ENCODE data around the gene QPRT.
"Not testable (repeated sequence)": the region's sequence is repeated elsewhere in the genome, so short reads cannot be mapped to it uniquely, and the experiment has no call there.

QPRT gene

DNA sequence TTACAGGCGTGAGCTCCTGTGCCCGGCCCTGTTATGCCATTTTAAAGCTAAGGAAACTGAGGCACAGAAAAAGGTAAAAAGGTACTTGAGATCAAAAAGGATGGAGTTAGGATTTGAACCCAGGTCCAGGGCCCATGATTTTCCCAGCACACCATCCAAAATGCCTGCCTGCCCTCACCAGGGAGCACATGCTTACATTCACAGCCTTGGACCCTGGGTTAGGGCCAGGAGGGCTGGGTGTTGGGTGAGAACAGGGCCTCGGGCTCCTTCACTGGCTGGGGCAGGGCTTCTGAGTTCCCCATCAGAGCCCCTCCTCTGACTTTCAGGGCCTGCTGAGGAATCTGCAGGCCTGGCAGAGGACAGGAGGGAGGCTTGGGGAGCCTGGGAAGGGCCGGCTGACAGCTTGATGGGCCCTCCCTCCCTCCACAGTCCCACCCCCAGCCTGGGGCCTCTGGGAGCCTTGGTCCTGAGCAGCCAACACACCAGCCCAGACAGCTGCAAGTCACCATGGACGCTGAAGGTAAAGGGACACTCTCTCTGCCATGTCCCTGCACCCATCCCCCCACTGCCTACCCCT, at the start of gene QPRT:
Gene QPRT (plus strand): TSS at position 490 of the 577 bp plus-strand sequence. CDS start 18 bp downstream, at position 508.
- peak in 31 of 51 donors; percentile 10 to 67 (median 43) for DNase-seq

DNA sequence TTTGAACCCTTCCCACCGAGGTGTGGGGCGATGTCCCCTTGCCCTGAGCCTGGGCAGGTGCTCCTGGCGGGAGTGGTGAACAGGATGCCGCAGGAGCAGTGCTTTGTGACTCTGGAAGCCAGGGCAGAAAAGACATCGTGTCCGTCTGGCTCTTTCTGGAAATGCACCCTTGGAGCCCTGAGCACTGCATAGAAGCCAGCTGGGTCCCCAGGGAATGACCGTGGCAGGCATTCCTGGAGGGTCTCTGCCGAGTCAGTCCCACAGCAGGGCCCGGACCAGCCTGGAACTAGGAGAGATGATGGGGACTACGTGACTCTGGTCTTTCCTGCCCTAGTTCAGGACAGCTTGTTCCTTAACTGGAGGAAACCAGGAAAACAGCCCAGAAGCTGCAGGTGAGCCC, 49.7 kb upstream of the QPRT start:
- not testable (repeated sequence) for DNase-seq

DNA sequence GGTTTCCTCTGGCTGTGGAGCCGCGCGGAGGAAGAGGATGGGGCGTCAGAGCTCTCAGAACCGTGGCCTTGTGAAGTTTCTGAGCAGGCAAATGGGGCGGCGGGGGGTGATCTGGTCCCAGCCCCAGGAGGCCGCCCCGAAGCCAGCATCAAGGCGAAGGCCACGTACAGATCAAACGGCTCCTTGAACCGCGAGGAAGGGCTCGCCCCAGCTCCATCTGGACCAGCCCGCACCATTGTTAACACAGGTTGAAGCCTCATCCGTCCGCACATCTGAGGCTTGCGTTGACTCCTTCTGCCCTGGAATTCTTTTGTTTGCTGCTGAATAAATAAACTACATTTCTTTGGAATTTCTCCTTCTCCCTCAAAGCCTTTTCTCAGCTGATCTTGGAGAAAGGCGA, 47.3 kb upstream of the QPRT start:
- DNase-seq, result not testable (repeated sequence)

DNA sequence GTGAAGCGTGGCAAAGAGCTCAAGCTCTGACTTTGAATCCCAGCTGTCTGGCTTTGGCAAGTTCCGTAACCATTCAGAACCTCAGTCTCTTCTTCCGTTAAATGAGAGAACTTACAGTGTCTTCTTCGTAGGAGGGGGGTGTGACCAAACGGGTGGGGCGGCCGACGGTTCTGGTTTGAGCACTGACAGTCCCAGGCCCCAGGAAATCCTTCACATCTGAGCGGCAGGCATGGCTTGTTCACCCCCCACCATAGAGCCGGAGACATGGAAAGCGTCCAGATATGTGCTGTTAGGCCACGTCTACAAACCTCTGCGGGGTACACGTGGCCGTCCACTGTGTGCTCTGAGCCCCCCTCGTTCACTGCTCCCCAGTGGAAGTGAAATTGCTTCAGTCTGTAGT, 43.1 kb upstream of the QPRT start:
- not testable (repeated sequence) for DNase-seq

DNA sequence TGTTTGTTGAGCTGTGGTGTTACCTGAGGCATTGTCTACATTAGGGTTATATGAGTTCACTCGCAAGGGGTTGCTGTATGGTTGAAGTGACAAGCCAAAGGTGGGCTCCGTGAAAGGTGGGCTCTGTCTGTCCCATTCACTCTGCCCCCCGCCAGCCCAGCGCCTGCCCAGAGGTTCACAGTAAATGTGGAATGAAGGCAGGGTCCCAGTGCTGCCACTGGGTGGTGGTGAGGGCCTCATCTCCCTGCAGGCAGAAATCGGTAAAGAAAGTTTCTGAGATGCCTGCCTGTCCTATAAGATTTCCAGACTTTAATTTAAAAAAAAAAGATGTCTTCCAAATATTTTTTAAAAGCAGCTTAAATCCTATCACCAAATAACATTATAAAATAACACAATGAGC, 42.6 kb upstream of the QPRT start:
- not testable (repeated sequence) for DNase-seq

DNA sequence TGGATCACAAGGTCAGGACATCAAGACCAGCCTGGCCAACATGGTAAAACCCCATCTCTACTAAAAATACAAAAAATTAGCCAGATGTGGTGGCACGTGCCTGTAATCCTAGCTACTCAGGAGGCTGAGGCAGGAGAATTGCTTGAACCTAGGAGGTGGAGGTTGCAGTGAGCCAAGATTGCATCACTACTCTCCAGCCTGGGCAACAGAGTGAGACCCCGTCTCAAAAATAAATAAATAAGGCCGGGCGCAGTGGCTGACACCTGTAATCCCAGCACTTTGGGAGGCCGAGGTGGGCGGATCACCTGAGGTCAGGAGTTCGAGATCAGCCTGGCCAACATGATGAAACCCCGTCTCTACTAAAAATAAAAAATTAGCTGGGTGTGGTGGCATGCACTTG, 40.2 kb upstream of the QPRT start:
- not testable (repeated sequence) for DNase-seq

DNA sequence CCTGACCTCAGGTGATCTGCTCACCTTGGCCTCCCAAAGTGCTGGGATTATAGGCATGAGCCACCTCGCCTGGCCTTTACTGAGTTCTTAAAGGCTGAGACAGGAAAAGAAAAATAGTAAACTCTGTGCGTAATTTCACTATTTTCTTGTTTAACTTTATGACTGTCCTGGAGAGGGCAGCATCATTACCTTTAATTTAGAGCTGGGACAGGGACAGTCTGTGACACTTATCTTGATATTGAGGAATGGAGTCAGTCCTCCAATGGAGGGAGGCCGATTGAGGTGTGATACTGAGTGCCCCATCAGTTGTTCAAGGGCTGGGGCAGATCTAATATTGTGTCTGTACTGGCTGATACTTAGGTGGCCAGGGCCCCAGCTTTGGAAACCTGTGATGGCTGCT, 37.4 kb upstream of the QPRT start:
- DNase-seq, result no peak

DNA sequence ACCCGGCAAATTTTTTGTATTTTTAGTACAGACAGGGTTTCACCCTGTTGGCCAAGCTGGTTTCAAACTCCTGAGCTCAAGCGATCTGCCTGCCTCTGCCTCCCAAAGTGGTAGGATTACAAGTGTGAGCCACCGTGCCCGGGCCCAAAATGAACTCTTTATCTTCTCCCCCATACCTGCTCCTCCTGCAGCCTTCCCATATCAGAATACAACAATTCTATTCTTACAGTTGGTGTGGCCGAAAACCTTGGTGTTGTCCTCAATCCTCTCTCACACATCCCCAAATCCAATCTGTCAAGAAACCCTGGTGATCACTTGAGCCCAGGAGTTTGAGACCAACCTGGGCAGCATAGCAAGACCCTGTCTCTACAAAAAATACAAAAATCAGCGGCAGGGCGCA, 35.4 kb upstream of the QPRT start:
- DNase-seq, result no peak

DNA sequence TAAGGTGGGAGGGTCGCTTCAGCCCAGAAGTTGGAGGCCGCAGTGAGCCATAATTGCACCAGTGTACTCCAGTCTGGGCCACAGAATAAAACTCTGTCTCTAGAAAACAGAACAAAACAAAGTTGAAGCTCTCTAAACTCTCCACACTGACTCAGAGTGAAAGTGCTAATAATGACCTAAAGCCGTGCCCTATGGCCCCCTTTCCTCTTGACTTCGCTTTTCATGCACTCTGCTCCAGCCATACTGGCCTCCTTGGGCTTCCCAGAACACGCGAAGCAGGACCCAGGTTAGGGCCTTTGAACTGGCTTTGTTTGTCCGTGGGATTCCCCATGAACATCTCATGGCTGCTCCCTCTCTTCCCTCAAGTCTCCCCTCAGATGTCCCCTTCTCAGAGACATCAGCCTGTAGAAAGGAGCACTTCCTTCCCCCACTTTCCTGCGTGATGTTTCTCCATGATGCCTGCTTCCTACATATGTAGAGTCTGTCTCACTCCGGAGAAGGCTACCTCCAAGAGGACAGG, 34.6 kb upstream of the QPRT start:
- DNase-seq, result no peak

DNA sequence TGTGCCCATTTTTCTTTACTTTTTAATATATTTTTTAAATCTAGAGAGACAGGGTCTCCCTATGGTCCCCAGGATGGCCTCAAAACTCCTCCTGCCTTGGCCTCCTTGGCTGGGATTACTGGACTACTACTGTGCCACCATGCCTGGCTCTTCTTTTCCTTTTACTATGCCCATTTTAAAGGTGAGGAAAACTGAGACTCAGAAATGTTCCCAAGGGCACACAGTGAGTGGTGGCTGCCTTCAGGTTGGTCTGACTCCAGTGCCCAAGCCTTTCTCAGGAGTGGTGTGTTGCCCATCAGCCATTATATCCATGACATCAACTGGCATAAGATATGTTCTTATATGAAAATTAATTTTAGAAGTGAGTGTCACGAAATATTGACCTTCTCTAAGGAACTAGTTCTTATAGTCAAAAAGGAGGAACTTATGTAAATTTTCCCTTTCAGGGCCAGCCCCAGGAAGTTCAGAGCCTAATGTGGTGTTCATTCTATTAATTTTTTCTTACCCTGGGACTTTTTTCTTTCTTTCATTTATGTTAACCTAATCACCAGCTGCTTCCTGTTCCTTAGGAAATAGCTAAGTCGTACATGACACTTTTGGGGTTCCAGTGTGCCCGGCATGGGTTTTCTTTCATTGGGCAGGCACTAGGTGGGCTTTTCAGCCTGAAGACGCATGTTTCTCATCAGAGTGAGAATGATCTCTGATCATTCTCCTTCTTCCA, 33.8 kb upstream of the QPRT start:
- no peak for DNase-seq

DNA sequence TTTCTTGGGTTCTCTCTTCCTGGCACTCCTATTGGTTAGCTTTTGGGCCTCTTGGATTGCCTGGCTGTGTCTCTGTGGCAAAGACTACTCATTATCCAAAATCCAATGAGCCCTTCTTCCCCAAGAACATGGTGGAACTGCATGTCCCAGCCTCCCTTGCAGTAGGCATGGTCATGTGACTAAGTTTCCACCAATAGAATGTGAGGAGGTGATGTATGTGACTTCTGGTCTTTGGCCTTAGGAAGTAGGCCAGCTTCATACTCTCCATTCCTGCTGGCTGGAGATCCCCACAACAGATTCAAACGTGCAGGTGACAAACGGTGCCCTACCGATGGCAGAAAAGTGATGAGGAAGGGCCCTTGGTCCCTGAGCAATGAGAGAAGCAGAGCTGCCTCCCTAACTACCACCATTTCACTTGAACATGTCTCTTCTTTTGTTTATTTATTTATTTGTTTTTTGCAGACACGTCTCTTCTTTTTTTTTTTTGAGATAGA, 33.2 kb upstream of the QPRT start:
- DNase-seq, result peak in 1 of 51 donors; percentile 8

DNA sequence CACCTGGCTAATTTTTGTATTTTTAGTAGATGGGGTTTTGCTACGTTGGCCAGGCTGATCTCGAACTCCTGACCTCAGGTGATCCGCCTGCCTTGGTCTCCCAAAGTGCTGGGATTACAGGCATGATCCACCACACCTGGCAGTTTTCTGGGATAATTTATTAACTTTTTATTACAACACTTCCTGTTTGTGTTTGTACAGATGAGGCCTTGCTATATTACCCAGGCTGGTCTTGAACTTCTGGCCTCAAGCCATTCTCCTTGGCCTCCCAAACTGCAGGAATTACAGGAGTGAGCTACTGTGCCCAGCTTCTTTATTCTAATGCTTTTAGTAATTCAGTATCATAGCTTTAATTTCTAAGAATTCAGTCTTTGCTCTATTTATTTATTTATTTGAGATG, 32.0 kb upstream of the QPRT start:
- DNase-seq, result no peak

DNA sequence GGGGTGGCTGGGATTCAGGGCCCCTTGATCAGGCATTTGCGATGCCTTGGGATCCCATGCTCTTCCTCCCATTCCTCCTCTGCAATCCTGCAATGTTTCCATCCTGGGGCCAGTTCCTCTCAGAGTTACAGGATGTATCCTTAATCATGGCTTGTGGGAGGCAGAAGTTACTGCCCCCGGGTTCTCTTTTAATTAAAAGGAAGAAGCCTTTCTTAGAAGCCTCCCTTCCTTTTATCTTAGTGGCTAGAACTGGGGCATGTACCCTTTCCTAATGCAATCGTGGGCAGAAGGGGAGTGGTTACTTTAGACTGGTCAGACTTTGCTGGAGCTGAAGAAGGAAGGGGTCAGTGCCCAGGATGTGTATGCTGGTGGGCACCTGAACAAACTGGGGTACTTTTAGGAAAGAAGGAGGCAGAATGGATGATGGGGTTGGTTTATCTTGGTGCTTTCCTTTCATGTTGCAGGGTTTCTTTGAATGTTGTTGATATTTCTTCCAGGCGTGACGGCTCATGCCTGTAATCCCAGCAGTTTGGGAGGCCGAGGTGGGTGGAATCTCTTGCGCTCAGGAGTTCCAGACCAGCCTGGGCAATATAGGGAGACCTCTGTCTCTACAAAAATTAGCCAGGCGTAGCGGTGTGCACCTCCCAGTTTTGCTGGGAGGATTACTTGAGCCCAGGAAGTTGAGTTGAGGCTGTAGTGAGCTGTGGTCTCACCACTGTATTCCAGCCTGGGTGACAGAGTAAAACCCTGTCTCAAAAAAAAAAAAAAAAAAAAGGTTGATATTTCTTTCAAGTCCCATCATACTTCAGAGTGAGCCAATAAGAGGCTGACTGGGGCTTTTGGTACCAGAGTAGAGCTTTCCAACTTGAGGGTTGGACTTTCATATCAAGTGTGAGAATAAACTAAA, 29.1 kb upstream of the QPRT start:
- DNase-seq, result no peak

DNA sequence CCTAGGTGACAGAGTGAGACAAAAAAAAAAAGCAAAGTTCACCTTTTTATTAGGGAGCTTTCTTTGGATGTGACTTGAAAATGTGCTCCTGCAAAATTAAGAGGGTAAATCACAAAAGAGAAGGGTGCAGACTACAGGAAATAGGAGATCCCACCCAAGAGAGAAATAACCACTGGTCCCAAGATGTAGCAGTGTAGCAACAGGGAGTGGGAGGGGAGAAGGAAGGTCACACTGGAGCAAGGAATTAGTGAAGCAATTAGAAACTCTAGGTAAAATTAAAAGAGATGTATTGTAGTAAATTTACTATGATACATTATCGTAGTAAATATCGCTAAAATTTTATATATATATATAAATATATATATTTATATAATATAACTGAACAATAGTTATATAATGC, 28.2 kb upstream of the QPRT start:
- DNase-seq, result no peak

DNA sequence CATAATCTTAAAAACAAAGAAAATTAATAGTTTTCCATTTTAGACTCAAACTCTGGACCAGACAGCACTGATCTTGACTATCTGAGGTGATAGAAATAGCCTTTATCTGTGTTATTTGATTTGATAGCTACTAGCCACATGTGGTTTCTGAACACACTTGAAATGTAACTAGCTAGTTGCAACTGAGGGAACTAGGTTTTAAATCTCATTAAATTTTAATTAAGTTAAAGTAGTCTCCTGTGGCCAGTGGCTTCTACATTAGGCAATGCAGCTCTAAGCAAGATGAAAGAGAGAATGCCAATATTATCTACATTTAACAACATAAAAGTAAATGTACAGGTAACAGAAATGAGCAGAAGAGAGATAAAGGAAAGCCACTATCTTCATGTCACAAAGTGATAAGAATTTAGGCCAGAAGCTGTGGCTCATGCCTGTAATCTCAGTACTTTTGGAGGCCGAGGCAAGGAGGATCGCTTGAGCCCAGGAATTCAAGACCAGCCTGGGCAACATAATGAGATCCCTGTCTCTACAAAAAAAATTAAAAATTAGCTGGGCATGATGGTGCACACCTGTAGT, 27.1 kb upstream of the QPRT start:
- DNase-seq, result no peak

DNA sequence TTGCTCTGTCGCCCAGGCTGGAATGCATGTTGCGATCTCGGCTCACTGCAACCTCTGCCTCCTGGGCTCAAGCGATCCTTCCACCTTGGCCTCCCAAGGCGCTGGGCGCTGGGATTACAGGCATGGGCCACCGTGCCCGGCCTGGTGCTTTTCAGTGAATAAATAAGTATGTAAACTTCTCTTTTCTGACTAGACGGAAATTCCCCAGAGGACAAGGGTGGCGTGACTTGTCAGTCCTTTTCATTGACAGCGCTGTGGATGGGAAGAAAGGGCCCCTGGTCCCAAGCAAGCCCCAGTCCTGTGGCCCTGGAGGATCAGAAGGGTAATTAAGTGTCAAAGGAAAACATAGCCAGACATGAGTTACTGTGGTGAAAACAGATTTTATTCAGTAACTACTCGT, 25.5 kb upstream of the QPRT start:
- no peak for DNase-seq

DNA sequence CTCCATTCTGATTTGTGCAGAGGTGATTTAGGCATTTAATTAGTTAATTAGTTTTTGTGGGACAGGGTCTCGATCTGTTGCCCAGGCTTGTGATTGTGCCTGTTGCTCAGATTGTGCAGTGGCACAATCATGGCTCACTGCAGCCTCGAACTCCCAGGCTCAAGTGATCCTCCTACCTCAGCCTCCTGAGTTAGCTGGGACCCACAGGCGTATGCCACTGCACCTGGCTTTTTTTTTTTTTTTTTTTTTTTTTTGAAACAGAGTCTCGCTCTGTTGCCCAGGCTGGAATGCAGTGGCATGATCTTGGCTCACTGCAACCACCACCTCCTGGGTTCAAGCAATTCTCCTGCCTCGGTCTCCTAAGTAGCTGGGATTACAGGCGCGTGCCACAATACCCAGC, 25.1 kb upstream of the QPRT start:
- not testable (repeated sequence) for DNase-seq

DNA sequence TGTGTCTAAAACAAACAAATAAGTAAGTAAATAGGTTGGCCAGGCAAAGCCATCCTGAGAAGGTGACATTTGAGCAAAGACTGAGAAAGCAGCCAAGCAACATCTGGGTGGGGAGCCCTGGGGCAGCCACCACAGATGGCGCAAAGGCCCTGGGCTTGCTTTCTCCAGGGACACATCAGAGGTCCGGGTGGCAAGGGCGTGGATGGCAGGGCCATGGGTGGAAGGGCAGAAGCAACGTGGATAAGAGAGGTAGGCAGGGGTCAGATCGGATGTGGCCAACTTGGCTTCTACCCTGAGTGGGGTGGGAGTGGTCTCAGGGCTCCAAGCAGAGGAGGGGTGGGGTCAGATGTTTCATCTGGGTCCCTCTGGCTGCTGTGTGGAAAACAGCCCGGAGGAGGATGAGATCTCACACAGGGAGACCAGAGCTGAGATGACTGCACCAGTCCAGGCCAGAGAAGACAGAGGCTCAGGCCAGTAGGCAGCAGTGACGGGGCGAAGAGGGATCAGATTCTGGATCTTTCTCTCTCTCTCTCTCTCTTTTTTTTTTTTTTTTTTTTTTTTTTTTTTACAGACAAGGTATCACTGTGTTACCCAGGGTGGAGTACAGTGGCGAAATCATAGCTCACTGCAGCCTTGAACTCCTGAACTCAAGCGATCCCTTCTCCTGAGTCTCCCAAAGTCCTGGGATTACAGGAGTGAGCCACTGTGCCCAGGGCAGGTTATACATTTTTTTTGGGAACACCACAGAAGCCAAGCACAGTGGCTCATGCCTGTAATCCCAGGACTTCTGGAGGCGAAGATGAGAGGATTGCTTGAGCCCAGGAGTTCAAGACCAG, 22.1 kb upstream of the QPRT start:
- no peak for DNase-seq

DNA sequence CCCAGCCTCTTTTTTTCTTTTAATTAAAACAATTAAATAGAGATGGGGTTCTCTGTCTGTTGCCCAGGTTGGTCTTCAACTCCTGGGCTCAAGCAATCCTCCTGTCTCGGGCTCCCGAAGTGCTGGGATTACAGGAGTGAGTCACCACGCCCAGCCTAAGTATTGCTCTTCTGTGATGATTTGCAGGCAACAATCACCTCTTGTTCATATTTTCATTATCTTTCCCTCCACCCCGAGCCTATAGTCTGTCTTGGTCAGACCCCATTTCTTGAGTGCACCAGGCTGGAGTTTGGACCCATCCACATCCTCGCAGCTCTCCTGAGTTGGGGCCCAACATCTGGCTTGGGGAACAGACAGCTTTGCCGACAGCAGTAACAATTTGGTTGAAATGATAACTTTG, 20.3 kb upstream of the QPRT start:
- no peak for DNase-seq

DNA sequence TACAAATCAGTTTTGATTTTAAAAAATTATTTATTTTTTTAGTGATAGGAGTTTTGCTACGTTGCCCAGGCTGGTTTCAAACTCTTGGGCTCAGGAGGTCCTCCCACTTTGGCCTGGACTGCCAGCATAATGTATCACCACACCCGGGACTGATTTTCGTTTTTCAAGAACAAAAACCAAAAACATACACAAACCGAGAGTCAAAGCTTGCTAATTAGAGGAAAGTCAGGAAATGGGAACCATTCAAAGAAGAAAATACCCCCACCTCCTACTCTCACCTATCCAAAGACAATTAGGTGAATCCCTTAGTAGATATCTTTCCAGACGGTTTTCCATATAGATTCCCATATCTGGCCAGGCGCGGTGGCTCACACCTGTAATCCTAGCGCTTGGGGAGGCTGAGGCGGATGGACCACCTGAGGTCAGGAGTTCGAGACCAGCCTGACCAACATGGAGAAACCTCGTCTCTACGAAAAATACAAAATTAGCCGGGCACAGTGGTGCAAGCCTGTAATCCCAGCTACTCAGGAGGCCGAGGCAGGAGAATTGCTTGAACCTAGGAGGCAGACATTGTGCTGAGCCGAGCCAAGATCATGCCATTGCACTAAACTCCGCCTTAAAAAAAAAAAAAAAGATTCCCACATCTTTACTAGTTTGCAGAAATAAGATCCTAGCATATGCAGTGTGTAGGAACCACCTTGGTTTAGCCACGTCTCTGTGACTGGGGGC, 16.8 kb upstream of the QPRT start:
- no peak for DNase-seq

Data from hypothalamus (tissue), 51 donors.